HG03520 (cell line): ENCODE data around the gene CRADD.

Source experiments
- ATAC-seq: cut with Tn5 transposase; IDR thresholded peaks from one replicate; pipeline ENCODE4 v1.9.1; 2021; ENCODE audit warnings: mild to moderate bottlenecking, moderate library complexity; ENCODE audit not compliant: unreplicated experiment

The CRADD gene

GRCh38 chr12:93804392-93805179 is 127.4 kb downstream of the CRADD start:
- no peak for ATAC-seq

GRCh38 chr12:93805736-93806141 is 128.6 kb downstream of the CRADD start:
- no peak for ATAC-seq

GRCh38 chr12:93807354-93807753 is 130.2 kb downstream of the CRADD start:
- ATAC-seq: no peak

- ATAC-seq: no peak
Observed at GRCh38 chr12:93808169-93808899, 131.2 kb downstream of the CRADD start.

- ATAC-seq: no peak
Observed at GRCh38 chr12:93812626-93813025, 135.5 kb downstream of the CRADD start.

- no peak for ATAC-seq
Observed at GRCh38 chr12:93813186-93813585, 136.0 kb downstream of the CRADD start.

GRCh38 chr12:93813972-93814821 is 137.0 kb downstream of the CRADD start:
- no peak for ATAC-seq

- ATAC-seq: no peak
Observed at GRCh38 chr12:93818488-93819049, 141.4 kb downstream of the CRADD start.

- no peak for ATAC-seq
Observed at GRCh38 chr12:93819050-93819491, 141.9 kb downstream of the CRADD start.

GRCh38 chr12:93823616-93824391 is 146.6 kb downstream of the CRADD start:
- ATAC-seq: no peak

- no peak for ATAC-seq
Observed at GRCh38 chr12:93824514-93825500, 147.6 kb downstream of the CRADD start.

- no peak for ATAC-seq
Observed at GRCh38 chr12:93825501-93825888, 148.3 kb downstream of the CRADD start.

GRCh38 chr12:93825931-93826555 is 148.9 kb downstream of the CRADD start:
- ATAC-seq: no peak

- ATAC-seq: no peak
Observed at GRCh38 chr12:93827179-93827578, 150.0 kb downstream of the CRADD start.

GRCh38 chr12:93827669-93828068 is 150.5 kb downstream of the CRADD start:
- ATAC-seq: no peak

- ATAC-seq: no peak
Observed at GRCh38 chr12:93829016-93829415, 151.8 kb downstream of the CRADD start.

- ATAC-seq: no peak
Observed at GRCh38 chr12:93831374-93831773, 154.2 kb downstream of the CRADD start.

- no peak for ATAC-seq
Observed at GRCh38 chr12:93832131-93832530, 155.0 kb downstream of the CRADD start.

GRCh38 chr12:93833946-93834345 is 156.8 kb downstream of the CRADD start:
- no peak for ATAC-seq
